Measurements from ENCODE around the gene PRRX2. TPM values are rescaled to one million over a fixed set of nuclear protein-coding genes. Genes with fewer than 3 reads are reported as not detected.
"Not testable (repeated sequence)": the region's sequence is repeated elsewhere in the genome, so short reads cannot be mapped to it uniquely, and the experiment has no call there.

PRRX2 gene
- total RNA-seq, 6 donors from 2014 or later: 0.61 to 5.8 (median 1.3) TPM; not detected in 3

DNA sequence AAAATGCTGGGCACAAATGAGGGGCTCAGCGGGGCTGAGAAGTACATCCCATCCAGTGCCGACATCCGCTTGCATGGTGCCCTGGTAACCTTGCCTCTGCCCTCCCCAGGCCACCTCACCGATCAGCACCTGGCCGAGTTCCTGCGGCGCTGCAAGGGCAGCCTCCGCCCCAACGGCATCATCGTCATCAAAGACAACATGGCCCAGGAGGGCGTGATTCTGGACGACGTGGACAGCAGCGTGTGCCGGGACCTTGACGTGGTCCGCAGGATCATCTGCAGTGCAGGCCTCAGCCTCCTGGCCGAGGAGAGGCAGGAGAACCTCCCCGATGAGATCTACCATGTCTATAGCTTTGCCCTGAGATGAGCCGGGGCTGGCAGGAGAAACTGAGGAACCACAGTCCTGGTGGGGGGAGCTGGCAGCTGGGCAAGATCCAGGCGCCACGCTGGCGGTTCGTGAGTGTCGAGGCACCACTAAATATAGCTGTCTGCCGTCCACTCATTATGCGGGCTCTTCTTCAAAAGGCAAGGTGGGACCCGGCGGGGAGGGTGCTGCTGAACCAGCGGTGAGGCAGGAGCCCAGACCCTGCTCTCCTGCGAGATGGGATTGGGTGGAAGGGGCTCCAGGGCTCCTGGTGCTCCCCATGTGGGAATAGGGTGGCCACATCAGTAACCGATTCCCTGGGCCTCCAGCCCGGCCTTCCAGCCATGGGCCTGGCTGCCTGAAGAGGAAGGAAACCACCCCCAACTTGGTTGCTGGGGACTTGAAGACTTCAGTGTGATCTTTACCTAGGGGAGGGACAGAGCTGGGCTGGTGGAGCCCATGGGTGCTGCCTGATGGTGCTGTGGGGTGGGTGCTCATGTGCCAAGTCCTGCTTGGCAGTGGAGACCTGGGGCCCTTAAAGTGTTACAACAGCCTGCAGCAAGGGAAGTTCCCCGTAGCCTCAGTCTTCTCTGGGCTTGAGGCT is 30.1 kb upstream of the PRRX2 start:
- H3K9me3 ChIP-seq: no peaks in the 10 kb centered on the region
- TF ChIP-seq EP300 (IDR thresholded peaks at IDR 0.05) (no peak), POLR2AphosphoS5 (IDR thresholded peaks at IDR 0.05) (no peak), POLR2A (IDR thresholded peaks at IDR 0.05) (no peak)
- TF ChIP-seq, protein P1, sequence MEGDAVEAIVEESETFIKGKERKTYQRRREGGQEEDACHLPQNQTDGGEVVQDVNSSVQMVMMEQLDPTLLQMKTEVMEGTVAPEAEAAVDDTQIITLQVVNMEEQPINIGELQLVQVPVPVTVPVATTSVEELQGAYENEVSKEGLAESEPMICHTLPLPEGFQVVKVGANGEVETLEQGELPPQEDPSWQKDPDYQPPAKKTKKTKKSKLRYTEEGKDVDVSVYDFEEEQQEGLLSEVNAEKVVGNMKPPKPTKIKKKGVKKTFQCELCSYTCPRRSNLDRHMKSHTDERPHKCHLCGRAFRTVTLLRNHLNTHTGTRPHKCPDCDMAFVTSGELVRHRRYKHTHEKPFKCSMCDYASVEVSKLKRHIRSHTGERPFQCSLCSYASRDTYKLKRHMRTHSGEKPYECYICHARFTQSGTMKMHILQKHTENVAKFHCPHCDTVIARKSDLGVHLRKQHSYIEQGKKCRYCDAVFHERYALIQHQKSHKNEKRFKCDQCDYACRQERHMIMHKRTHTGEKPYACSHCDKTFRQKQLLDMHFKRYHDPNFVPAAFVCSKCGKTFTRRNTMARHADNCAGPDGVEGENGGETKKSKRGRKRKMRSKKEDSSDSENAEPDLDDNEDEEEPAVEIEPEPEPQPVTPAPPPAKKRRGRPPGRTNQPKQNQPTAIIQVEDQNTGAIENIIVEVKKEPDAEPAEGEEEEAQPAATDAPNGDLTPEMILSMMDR (IDR thresholded peaks at IDR 0.05): no peak
- H3K4me1 ChIP-seq: peaks cover 6 to 31% (median 8%) of the 10 kb centered on the region in 4 donors
- H3K27ac ChIP-seq: no peak overlapping the region
- ATAC-seq (ENCODE audit: low FRiP score in 2 of 2) (no peak), DNase-seq (peak in 1 of 2 donors; percentile 71)
- H3K4me3 ChIP-seq: no peak overlapping the region
- WGBS, 2 donors: 91 to 95% methylated on average over 26 to 34 of the region's 34 CpGs
- H3K27me3 ChIP-seq: no peaks in the 10 kb centered on the region
- H3K36me3 ChIP-seq: peaks cover 32 to 75% (median 67%) of the 10 kb centered on the region in 4 donors

DNA sequence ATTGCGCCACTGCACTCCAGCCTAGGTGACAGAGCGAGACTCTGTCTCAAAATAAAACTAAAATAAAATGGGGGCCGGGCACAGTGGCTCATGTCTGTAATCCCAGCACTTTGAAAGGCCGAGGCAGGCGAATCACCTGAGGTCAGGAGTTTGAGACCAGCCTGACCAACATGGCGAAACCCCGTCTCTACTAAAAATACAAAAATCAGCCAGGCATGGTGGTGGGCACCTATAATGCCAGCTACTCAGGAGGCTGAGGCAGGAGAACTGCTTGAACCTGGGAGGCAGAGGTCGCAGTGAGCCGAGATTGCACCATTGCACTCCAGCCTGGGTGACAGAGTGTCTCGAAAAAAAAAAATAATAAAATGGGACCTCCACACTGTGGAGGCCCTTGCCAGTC is 29.1 kb upstream of the PRRX2 start:
- not testable (repeated sequence) for H3K9me3 ChIP-seq

GRCh38 chr9:129637102-129637501 is 28.3 kb upstream of the PRRX2 start:
- Histone ChIP-seq H3K9me3 (no peaks in the 10 kb centered on the region), H3K27me3 (no peaks in the 10 kb centered on the region), H3K36me3 (peaks cover 32 to 72% (median 65%) of the 10 kb centered on the region in 4 donors), H3K4me3 (no peak overlapping the region), H3K27ac (no peak overlapping the region), H3K4me1 (peaks cover 16 to 28% (median 19%) of the 10 kb centered on the region in 4 donors)
- ATAC-seq (ENCODE audit: low FRiP score in 2 of 2) (no peak), DNase-seq (no peak)
- TF ChIP-seq POLR2AphosphoS5 (IDR thresholded peaks at IDR 0.05): no peak
- no peak for TF ChIP-seq EP300 (IDR thresholded peaks at IDR 0.05)
- TF ChIP-seq, protein P1 (IDR thresholded peaks at IDR 0.05): no peak
- no peak for TF ChIP-seq POLR2A (IDR thresholded peaks at IDR 0.05)
- WGBS, 2 donors: 34 to 60% methylated on average over 3 to 7 of the region's 9 CpGs

More for the DNA sequence above, 29.1 kb upstream of the PRRX2 start:
- WGBS, 2 donors: 92 to 93% methylated on average over 10 of the region's 10 CpGs
- H3K4me1 ChIP-seq: peaks cover 16 to 32% (median 18%) of the 10 kb centered on the region in 4 donors
- H3K27ac ChIP-seq; H3K4me3 ChIP-seq; DNase-seq; H3K27me3 ChIP-seq; ATAC-seq (ENCODE audit: low FRiP score in 2 of 2): not testable (repeated sequence)
- peaks cover 32 to 75% (median 67%) of the 10 kb centered on the region in 4 donors for H3K36me3 ChIP-seq

GRCh38 chr9:129637673-129638439 is 27.6 kb upstream of the PRRX2 start:
- no peaks in the 10 kb centered on the region for H3K9me3 ChIP-seq
- H3K4me3 ChIP-seq: no peak overlapping the region
- DNase-seq (no peak), ATAC-seq (ENCODE audit: low FRiP score in 2 of 2) (no peak)
- no peak for TF ChIP-seq EP300 (IDR thresholded peaks at IDR 0.05)
- TF ChIP-seq, protein P1 (IDR thresholded peaks at IDR 0.05): no peak
- TF ChIP-seq POLR2AphosphoS5 (IDR thresholded peaks at IDR 0.05): no peak
- TF ChIP-seq POLR2A (IDR thresholded peaks at IDR 0.05): no peak
- peaks cover 20 to 29% (median 23%) of the 10 kb centered on the region in 4 donors for H3K4me1 ChIP-seq
- H3K27ac ChIP-seq: no peak overlapping the region
- WGBS, 2 donors: 68 to 91% methylated on average over 13 to 29 of the region's 29 CpGs
- H3K27me3 ChIP-seq: no peaks in the 10 kb centered on the region
- peaks cover 32 to 64% (median 61%) of the 10 kb centered on the region in 4 donors for H3K36me3 ChIP-seq

All from upper lobe of left lung (tissue), 6 donors.